ENCODE results near the gene RGL1. TPM values are rescaled to one million over a fixed set of nuclear protein-coding genes. Genes with fewer than 3 reads are reported as not detected.

Gene RGL1
- total and polyA plus RNA-seq, 3 experiments from 2014 or later, result 0.97 to 3.3 (median 3.3) TPM

DNA sequence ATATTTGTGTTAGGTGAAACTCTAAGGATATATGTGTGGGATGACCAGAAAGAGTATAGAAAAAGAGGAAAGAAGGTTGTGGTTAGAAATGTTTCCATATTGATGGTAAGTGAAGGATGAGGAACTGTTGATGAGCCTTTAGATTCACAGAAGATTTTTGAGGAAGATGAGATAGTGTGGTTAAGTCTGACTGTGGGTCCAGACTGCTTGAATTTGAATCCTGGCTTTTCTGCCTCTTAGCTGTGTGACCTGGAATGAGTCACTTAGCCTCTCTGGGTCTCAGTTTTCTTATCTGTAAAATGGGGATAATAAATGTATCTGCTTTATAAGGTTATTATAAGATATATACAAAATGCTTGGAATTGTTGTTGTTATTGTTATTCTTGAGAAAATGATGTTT, 27.5 kb downstream of the RGL1 start:
- Histone ChIP-seq H3K27ac (ENCODE audit: low read depth, low read length) (no peak overlapping the region), H3K4me1 (ENCODE audit: insufficient read depth, low read length) (no peaks in the 10 kb centered on the region), H3K36me3 (ENCODE audit: insufficient read depth, low read length) (no peaks in the 10 kb centered on the region), H3K27me3 (ENCODE audit: insufficient read depth, low read length, poor library complexity, severe bottlenecking) (no peaks in the 10 kb centered on the region), H3K4me3 (ENCODE audit: low read length) (no peak overlapping the region), H3K9me3 (ENCODE audit: low read length) (no peaks in the 10 kb centered on the region)
- Mint-ChIP-seq H3K4me1 (no peaks in the 10 kb centered on the region), H3K9me3 (no peaks in the 10 kb centered on the region), H3K27me3 (no peaks in the 10 kb centered on the region), H3K36me3 (no peaks in the 10 kb centered on the region), H3K4me3 (no peak overlapping the region), H3K27ac (no peak overlapping the region)
- CTCF ChIA-PET, result interaction anchor here (1.4 kb wide), 1 partner anchor 83 kb away, joined by 3 read pairs; no protein-coding TSS in a partner anchor
- POLR2A ChIA-PET, result no interaction called here
- no peak for DNase-seq

DNA sequence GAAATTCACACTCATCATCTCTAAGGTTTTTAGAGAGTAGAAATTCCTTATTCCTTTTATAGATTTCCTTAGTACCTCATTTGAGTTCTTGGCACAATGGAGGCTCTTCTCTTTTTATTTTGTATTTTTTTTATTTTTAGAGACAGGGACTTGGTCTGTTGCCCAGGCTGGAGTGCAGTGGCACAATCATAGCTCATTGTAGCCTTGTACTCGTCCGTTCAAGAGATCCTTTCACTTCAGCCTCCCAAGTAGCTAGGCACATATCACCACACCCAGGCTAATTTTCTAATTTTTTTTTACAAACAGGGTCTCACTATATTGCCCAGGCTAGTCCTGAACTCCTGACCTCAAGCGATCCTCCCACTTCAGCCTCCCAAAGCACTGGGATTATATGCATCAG, 29.6 kb downstream of the RGL1 start:
- H3K36me3 ChIP-seq (ENCODE audit: insufficient read depth, low read length), result no peaks in the 10 kb centered on the region
- CTCF ChIA-PET, result interaction anchor here (0.9 kb wide), 1 partner anchor 81 kb away, joined by 3 read pairs; no protein-coding TSS in a partner anchor
- H3K9me3 ChIP-seq (ENCODE audit: low read length), result no peaks in the 10 kb centered on the region
- no peak overlapping the region for H3K27ac ChIP-seq (ENCODE audit: low read depth, low read length)
- H3K27me3 ChIP-seq (ENCODE audit: insufficient read depth, low read length, poor library complexity, severe bottlenecking), result no peaks in the 10 kb centered on the region
- POLR2A ChIA-PET, result no interaction called here
- no peak overlapping the region for H3K4me3 Mint-ChIP-seq
- H3K27me3 Mint-ChIP-seq, result no peaks in the 10 kb centered on the region
- no peaks in the 10 kb centered on the region for H3K4me1 Mint-ChIP-seq
- H3K9me3 Mint-ChIP-seq, result no peaks in the 10 kb centered on the region
- no peak for DNase-seq
- no peaks in the 10 kb centered on the region for H3K36me3 Mint-ChIP-seq
- H3K4me3 ChIP-seq (ENCODE audit: low read length), result no peak overlapping the region
- H3K27ac Mint-ChIP-seq, result no peak overlapping the region
- H3K4me1 ChIP-seq (ENCODE audit: insufficient read depth, low read length), result no peaks in the 10 kb centered on the region

DNA sequence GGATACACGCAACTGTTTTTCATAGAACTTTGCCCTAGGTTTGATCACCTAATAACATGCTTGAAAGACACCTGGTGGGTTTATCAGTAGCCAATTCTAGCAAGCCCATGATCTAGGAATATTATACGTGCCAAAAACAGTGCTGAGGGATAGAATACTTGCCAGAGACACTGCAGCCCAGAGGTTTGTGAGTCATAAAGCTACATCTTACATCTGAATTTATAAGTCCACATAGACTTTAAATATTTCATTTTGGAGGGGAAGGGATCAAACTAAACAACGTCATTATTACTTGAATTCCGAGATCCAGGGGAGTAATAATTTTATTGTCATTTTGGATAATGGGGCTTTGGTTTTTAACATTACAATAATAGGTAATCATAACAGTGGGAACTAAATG, 31.7 kb downstream of the RGL1 start:
- no peak for DNase-seq
- H3K9me3 Mint-ChIP-seq, result no peaks in the 10 kb centered on the region
- no peaks in the 10 kb centered on the region for H3K9me3 ChIP-seq (ENCODE audit: low read length)
- H3K4me3 ChIP-seq (ENCODE audit: low read length), result no peak overlapping the region
- no peaks in the 10 kb centered on the region for H3K36me3 ChIP-seq (ENCODE audit: insufficient read depth, low read length)
- no peaks in the 10 kb centered on the region for H3K4me1 ChIP-seq (ENCODE audit: insufficient read depth, low read length)
- H3K4me3 Mint-ChIP-seq, result no peak overlapping the region
- CTCF ChIA-PET, result no interaction called here
- peaks cover 0 to 3% (median 2%) of the 10 kb centered on the region in 3 donors for H3K4me1 Mint-ChIP-seq
- POLR2A ChIA-PET, result no interaction called here
- no peaks in the 10 kb centered on the region for H3K27me3 Mint-ChIP-seq
- H3K27ac Mint-ChIP-seq, result no peak overlapping the region
- no peak overlapping the region for H3K27ac ChIP-seq (ENCODE audit: low read depth, low read length)
- no peaks in the 10 kb centered on the region for H3K27me3 ChIP-seq (ENCODE audit: insufficient read depth, low read length, poor library complexity, severe bottlenecking)
- no peaks in the 10 kb centered on the region for H3K36me3 Mint-ChIP-seq

DNA sequence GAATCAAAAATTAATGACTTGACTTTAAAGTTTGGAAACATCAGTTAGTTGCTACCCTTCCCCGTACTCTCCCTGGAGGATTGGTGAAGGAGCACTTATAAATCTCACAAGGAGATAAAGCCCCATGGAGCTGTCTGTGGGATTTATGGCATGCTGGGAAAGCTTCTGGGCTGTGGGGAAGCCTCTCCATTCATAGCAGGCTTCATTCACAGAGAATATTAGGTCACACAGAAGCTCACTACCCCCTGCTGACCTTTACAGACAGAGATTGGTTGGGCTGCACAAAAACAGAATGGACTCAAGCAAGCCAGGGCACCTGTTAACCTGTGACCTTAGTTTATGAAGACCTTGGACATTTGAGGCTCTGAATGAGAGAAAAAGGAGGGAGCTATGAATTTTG, 32.1 kb downstream of the RGL1 start:
- ChIA-PET CTCF (no interaction called here), POLR2A (no interaction called here)
- H3K27me3 Mint-ChIP-seq, result no peaks in the 10 kb centered on the region
- peaks cover 0 to 8% (median 7%) of the 10 kb centered on the region in 3 donors for H3K4me1 Mint-ChIP-seq
- no peak overlapping the region for H3K4me3 ChIP-seq (ENCODE audit: low read length)
- no peaks in the 10 kb centered on the region for H3K36me3 Mint-ChIP-seq
- no peak for DNase-seq
- no peaks in the 10 kb centered on the region for H3K9me3 Mint-ChIP-seq
- no peak overlapping the region for H3K4me3 Mint-ChIP-seq
- H3K27ac ChIP-seq (ENCODE audit: low read depth, low read length), result no peak overlapping the region
- H3K36me3 ChIP-seq (ENCODE audit: insufficient read depth, low read length), result no peaks in the 10 kb centered on the region
- no peaks in the 10 kb centered on the region for H3K9me3 ChIP-seq (ENCODE audit: low read length)
- no peaks in the 10 kb centered on the region for H3K27me3 ChIP-seq (ENCODE audit: insufficient read depth, low read length, poor library complexity, severe bottlenecking)
- H3K4me1 ChIP-seq (ENCODE audit: insufficient read depth, low read length), result no peaks in the 10 kb centered on the region
- H3K27ac Mint-ChIP-seq, result no peak overlapping the region

DNA sequence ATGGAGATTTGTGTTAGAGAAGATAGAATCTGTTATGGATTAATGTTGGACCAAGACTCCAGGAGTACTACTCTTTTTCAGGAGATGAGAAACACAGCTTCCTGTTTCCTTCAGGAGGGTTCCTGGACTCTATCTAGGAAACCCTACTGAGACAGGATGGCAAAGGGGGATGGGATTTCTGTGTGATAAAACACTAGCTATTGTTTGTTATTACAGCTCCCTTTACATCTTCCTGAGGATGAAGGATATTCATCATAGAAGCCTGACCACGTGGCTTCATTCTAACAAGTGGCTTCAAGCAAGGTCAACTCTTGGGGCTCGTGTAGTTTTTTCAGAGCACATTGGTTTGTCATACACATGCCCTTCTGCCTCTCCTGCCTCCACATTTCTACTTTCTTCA, 33.3 kb downstream of the RGL1 start:
- H3K9me3 ChIP-seq (ENCODE audit: low read length), result no peaks in the 10 kb centered on the region
- no peaks in the 10 kb centered on the region for H3K4me1 ChIP-seq (ENCODE audit: insufficient read depth, low read length)
- H3K4me3 ChIP-seq (ENCODE audit: low read length), result no peak overlapping the region
- no peaks in the 10 kb centered on the region for H3K36me3 Mint-ChIP-seq
- H3K27ac Mint-ChIP-seq, result no peak overlapping the region
- H3K9me3 Mint-ChIP-seq, result no peaks in the 10 kb centered on the region
- POLR2A ChIA-PET, result no interaction called here
- no peak overlapping the region for H3K27ac ChIP-seq (ENCODE audit: low read depth, low read length)
- no peak for DNase-seq
- no peak overlapping the region for H3K4me3 Mint-ChIP-seq
- H3K36me3 ChIP-seq (ENCODE audit: insufficient read depth, low read length), result no peaks in the 10 kb centered on the region
- H3K27me3 Mint-ChIP-seq, result no peaks in the 10 kb centered on the region
- CTCF ChIA-PET, result no interaction called here
- H3K4me1 Mint-ChIP-seq, result peaks cover 6 to 18% (median 17%) of the 10 kb centered on the region in 3 donors
- H3K27me3 ChIP-seq (ENCODE audit: insufficient read depth, low read length, poor library complexity, severe bottlenecking), result no peaks in the 10 kb centered on the region

DNA sequence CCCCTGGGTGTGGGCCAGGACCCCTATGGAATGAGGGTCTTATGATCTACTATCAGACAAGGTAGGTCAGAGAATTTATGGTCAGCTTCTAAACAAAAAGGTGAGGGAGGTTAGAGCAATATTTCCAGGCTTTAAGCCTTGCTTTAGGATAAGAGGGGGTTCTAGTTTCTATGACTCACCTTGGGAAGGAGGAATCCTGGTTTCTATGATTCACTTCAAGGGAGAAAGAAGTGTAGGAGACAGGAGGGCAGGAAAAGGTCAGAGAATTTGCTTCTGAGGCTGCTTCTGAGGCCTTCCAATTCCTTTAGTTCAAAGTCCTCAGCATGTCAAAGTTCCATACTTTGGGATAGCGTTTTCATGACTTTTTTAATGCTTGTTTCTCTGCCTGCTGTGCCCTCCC, 35.2 kb downstream of the RGL1 start:
- no peak overlapping the region for H3K27ac ChIP-seq (ENCODE audit: low read depth, low read length)
- POLR2A ChIA-PET, result no interaction called here

DNA sequence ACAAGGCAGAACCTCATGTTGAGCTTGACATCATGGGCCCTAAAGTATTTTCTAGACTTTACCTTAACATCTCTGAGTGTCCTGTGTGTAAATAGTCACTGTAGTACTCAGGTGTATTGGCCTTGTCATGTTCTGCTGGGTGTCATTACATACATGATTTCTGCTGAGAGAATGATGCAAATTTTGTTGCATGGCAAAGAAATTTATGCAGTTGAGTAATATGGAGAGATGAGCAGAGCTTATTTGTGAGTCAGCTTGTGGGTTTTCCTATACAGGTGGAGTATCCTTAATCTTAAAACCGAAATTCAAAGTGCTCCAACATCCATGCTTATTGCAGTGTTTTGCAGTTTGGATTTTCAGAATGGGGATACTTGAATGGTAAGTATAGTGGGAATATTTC, 36.6 kb downstream of the RGL1 start:
- peak overlapping the region in 1 of 7 donors; percentile 65 for H3K4me3 Mint-ChIP-seq
- CTCF ChIA-PET, result no interaction called here
- no peak overlapping the region for H3K27ac Mint-ChIP-seq

More for the DNA sequence above, 35.2 kb downstream of the RGL1 start:
- Histone ChIP-seq H3K27me3 (ENCODE audit: insufficient read depth, low read length, poor library complexity, severe bottlenecking) (no peaks in the 10 kb centered on the region), H3K4me1 (ENCODE audit: insufficient read depth, low read length) (no peaks in the 10 kb centered on the region), H3K4me3 (ENCODE audit: low read length) (no peak overlapping the region), H3K36me3 (ENCODE audit: insufficient read depth, low read length) (no peaks in the 10 kb centered on the region), H3K9me3 (ENCODE audit: low read length) (no peaks in the 10 kb centered on the region)
- H3K4me3 Mint-ChIP-seq, result no peak overlapping the region
- H3K4me1 Mint-ChIP-seq, result peaks cover 6 to 18% (median 17%) of the 10 kb centered on the region in 3 donors
- H3K27ac Mint-ChIP-seq, result no peak overlapping the region
- no peaks in the 10 kb centered on the region for H3K36me3 Mint-ChIP-seq
- DNase-seq, result no peak
- H3K27me3 Mint-ChIP-seq, result no peaks in the 10 kb centered on the region
- no peaks in the 10 kb centered on the region for H3K9me3 Mint-ChIP-seq
- CTCF ChIA-PET, result no interaction called here

DNA sequence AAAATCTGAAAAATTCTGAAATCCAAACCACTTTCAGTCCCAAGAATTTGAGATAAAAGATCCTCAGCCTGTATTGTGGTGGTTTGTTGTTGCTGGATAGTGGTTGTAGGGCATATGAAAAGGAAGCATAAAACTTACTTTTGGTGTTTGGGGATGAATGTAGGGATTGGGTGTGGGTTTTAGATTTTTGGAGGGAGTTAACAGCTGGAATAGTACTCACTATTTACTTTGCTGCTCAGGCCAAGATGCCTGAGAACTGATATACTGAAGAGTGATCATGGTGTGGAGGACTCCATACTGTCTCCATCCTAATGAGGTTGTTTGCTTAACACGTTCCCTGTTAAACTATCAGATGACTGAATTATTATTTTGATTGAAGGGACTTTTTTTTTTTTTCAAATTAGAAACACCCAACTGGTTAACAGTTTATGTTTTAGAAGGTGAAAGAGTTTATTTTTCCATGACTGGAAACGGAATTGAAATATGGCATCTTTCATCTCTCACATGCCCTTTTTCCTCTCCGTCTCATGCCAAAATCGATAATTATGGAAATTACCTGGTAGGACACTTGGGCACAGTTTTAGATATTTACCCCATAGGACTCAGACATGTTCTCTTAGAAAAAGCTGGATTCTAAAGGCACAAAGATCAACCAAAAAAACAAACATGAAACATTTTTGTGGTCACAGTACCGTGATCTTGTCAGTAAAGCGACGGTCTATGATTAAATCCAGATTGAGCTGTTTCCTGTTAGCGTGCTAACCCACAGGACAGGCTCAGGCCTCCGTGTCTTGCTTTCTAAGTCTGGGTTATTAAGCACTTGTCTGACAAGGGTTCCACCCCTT, 37.3 kb downstream of the RGL1 start:
- no peaks in the 10 kb centered on the region for H3K27me3 Mint-ChIP-seq
- CTCF ChIA-PET, result interaction anchor here (1.2 kb wide), 1 partner anchor 74 kb away, joined by 6 read pairs; no protein-coding TSS in a partner anchor

More for the DNA sequence above, 36.6 kb downstream of the RGL1 start:
- Histone ChIP-seq H3K27me3 (ENCODE audit: insufficient read depth, low read length, poor library complexity, severe bottlenecking) (no peaks in the 10 kb centered on the region), H3K27ac (ENCODE audit: low read depth, low read length) (no peak overlapping the region), H3K9me3 (ENCODE audit: low read length) (no peaks in the 10 kb centered on the region), H3K4me3 (ENCODE audit: low read length) (no peak overlapping the region), H3K4me1 (ENCODE audit: insufficient read depth, low read length) (no peaks in the 10 kb centered on the region), H3K36me3 (ENCODE audit: insufficient read depth, low read length) (no peaks in the 10 kb centered on the region)
- no peak for DNase-seq
- Mint-ChIP-seq H3K4me1 (peaks cover 6 to 18% (median 17%) of the 10 kb centered on the region in 3 donors), H3K9me3 (no peaks in the 10 kb centered on the region), H3K27me3 (no peaks in the 10 kb centered on the region), H3K36me3 (peaks cover 0 to 4% (median 0%) of the 10 kb centered on the region in 3 donors)
- POLR2A ChIA-PET, result no interaction called here

More for the DNA sequence above, 37.3 kb downstream of the RGL1 start:
- peak overlapping the region in 4 of 7 donors; percentile 31 to 65 (median 52) for H3K4me3 Mint-ChIP-seq
- H3K36me3 Mint-ChIP-seq, result peaks cover 0 to 4% (median 0%) of the 10 kb centered on the region in 3 donors
- Histone ChIP-seq H3K27me3 (ENCODE audit: insufficient read depth, low read length, poor library complexity, severe bottlenecking) (no peaks in the 10 kb centered on the region), H3K4me1 (ENCODE audit: insufficient read depth, low read length) (no peaks in the 10 kb centered on the region), H3K36me3 (ENCODE audit: insufficient read depth, low read length) (no peaks in the 10 kb centered on the region), H3K4me3 (ENCODE audit: low read length) (no peak overlapping the region), H3K27ac (ENCODE audit: low read depth, low read length) (no peak overlapping the region), H3K9me3 (ENCODE audit: low read length) (no peaks in the 10 kb centered on the region)
- H3K4me1 Mint-ChIP-seq, result peaks cover 6 to 18% (median 17%) of the 10 kb centered on the region in 3 donors
- no peak for DNase-seq
- peak overlapping the region in 3 of 8 donors; percentile 13 to 54 (median 50) for H3K27ac Mint-ChIP-seq
- H3K9me3 Mint-ChIP-seq, result no peaks in the 10 kb centered on the region
- POLR2A ChIA-PET, result no interaction called here
